Uterus (tissue), 4 donors: ENCODE measurements around the gene CRYL1. TPM values are rescaled to one million over a fixed set of nuclear protein-coding genes. Genes with fewer than 3 reads are reported as not detected.

ENCODE experiments used
- DNase-seq, 2 donors: peaks; one replicate each; pipeline ENCODE4 v3.0.0-alpha.2; 2019 to 2020
- H3K27ac ChIP-seq, 2 donors: fragments of 200-600 bp; sonication (generic); 1 replicate in 1 of 2; 2 replicates in 1 of 2; pipeline ENCODE4 v1.5.1; 2016 to 2018
- H3K27me3 ChIP-seq, 2 donors: fragments of 200-600 bp; sonication (generic); one replicate each; pipeline ENCODE4 v1.5.1; 2018 to 2019; ENCODE audit warnings: control low read depth in 1 of 2
- H3K36me3 ChIP-seq, 2 donors: fragments of 200-600 bp; sonication (generic); one replicate each; pipeline ENCODE4 v1.5.1; 2019; ENCODE audit warnings: control low read depth in 1 of 2
- H3K4me1 ChIP-seq, 2 donors: fragments of 200-600 bp; sonication (generic); one replicate each; pipeline ENCODE4 v1.5.1; 2018 to 2019; ENCODE audit warnings: control low read depth in 1 of 2
- H3K4me3 ChIP-seq, 2 donors: fragments of 200-600 bp; sonication (generic); 1 replicate in 1 of 2; 2 replicates in 1 of 2; pipeline ENCODE4 v1.5.1; 2018 to 2019; ENCODE audit warnings: mild to moderate bottlenecking in 1 of 2
- H3K9me3 ChIP-seq, 2 donors: fragments of 200-600 bp; sonication (generic); one replicate each; pipeline ENCODE4 v1.5.1; 2019; ENCODE audit warnings: control low read depth in 1 of 2
- CTCF ChIP-seq, 4 experiments: fragments of 200-600 bp in 2 of 4; fragments of 450-650 bp in 2 of 4; sonication (generic) in 2 of 4; IDR thresholded peaks; one replicate each; pipeline ENCODE4 v1.5.1; 2016 to 2019; ENCODE audit warnings: antibody characterized with exemption in 4 of 4, mild to moderate bottlenecking in 2 of 4, moderate library complexity in 1 of 4
- POLR2A ChIP-seq, 2 donors: fragments of 450-650 bp; IDR thresholded peaks; one replicate each; pipeline ENCODE4 v1.6.1; 2016; ENCODE audit warnings: antibody characterized with exemption in 2 of 2, mild to moderate bottlenecking in 1 of 2, moderate library complexity in 1 of 2
- intact Hi-C: fragments of 100-400 bp; cut with DNase I; formaldehyde crosslinking; loops from one replicate; pipeline ENCODE4 v1.15.1; 2023; ENCODE audit warnings: low total_unique reads
- total RNA-seq, 4 donors: library from RNA; depleted of rRNA in 3 of 4; stranded (reverse); fragments of >200 nt in 3 of 4; gene quantifications; one replicate each; pipeline versions ENCODE4 v1.1.0 to v1.2.4, GENCODE V29; 2014 to 2023
- donor health status: DM: yes; HTN: yes; CAD: no.

CRYL1 gene
- total RNA-seq, 4 donors from 2014 or later: 35.6 to 90.4 (median 50.7) TPM

- TF ChIP-seq POLR2A (IDR thresholded peaks at IDR 0.05) (no peak), CTCF (IDR thresholded peaks at IDR 0.05) (no peak)
- Histone ChIP-seq H3K9me3 (no peaks in the 10 kb centered on the region), H3K4me1 (no peaks in the 10 kb centered on the region), H3K27me3 (no peaks in the 10 kb centered on the region), H3K27ac (no peak overlapping the region), H3K36me3 (no peaks in the 10 kb centered on the region), H3K4me3 (no peak overlapping the region)
- DNase-seq: no peak
- intact Hi-C loops: no loop called here
These were observed 124.9 kb downstream of the CRYL1 start for GRCh38 chr13:20400774-20401173.

GRCh38 chr13:20399961-20400360 is 125.7 kb downstream of the CRYL1 start:
- TF ChIP-seq POLR2A (IDR thresholded peaks at IDR 0.05) (no peak), CTCF (IDR thresholded peaks at IDR 0.05) (no peak)
- Histone ChIP-seq H3K4me1 (no peaks in the 10 kb centered on the region), H3K4me3 (no peak overlapping the region), H3K36me3 (no peaks in the 10 kb centered on the region), H3K27me3 (no peaks in the 10 kb centered on the region), H3K27ac (no peak overlapping the region), H3K9me3 (no peaks in the 10 kb centered on the region)
- DNase-seq: no peak
- intact Hi-C loops: no loop called here

- H3K9me3 ChIP-seq: no peaks in the 10 kb centered on the region
These were observed 126.1 kb downstream of the CRYL1 start for GRCh38 chr13:20399515-20399914.

GRCh38 chr13:20398459-20398858 is 127.2 kb downstream of the CRYL1 start:
- no peak overlapping the region for H3K27ac ChIP-seq
- H3K27me3 ChIP-seq: no peaks in the 10 kb centered on the region
- DNase-seq: no peak
- intact Hi-C loops: no loop called here
- no peaks in the 10 kb centered on the region for H3K9me3 ChIP-seq
- H3K36me3 ChIP-seq: no peaks in the 10 kb centered on the region
- H3K4me1 ChIP-seq: no peaks in the 10 kb centered on the region
- no peak overlapping the region for H3K4me3 ChIP-seq
- TF ChIP-seq POLR2A (IDR thresholded peaks at IDR 0.05): no peak

More at GRCh38 chr13:20399515-20399914, 126.1 kb downstream of the CRYL1 start:
- no peak for TF ChIP-seq CTCF (IDR thresholded peaks at IDR 0.05)
- no peak for TF ChIP-seq POLR2A (IDR thresholded peaks at IDR 0.05)
- intact Hi-C loops: no loop called here
- Histone ChIP-seq H3K27me3 (no peaks in the 10 kb centered on the region), H3K4me3 (no peak overlapping the region), H3K36me3 (no peaks in the 10 kb centered on the region), H3K4me1 (no peaks in the 10 kb centered on the region), H3K27ac (no peak overlapping the region)
- no peak for DNase-seq

- no peaks in the 10 kb centered on the region for H3K4me1 ChIP-seq
- no peaks in the 10 kb centered on the region for H3K36me3 ChIP-seq
- H3K4me3 ChIP-seq: no peak overlapping the region
- H3K27ac ChIP-seq: no peak overlapping the region
- H3K9me3 ChIP-seq: no peaks in the 10 kb centered on the region
- no peak for DNase-seq
- TF ChIP-seq CTCF (IDR thresholded peaks at IDR 0.05) (no peak), POLR2A (IDR thresholded peaks at IDR 0.05) (no peak)
- no peaks in the 10 kb centered on the region for H3K27me3 ChIP-seq
- intact Hi-C loops: no loop called here
These were observed 127.8 kb downstream of the CRYL1 start for GRCh38 chr13:20397896-20398295.
